Naive thymus-derived CD4-positive, alpha-beta T cell (primary cell): ENCODE data around the gene RDH11. TPM values are rescaled to one million over a fixed set of nuclear protein-coding genes. Genes with fewer than 3 reads are reported as not detected.

Experiments used
- ATAC-seq: fragments of 150-1000 bp; cut with Tn5 transposase; 2 replicates; pipeline ENCODE4 v1.10.0; 2021; ENCODE audit warnings: mild to moderate bottlenecking, moderate library complexity
- CTCF ChIA-PET: fragments of 350-600 bp; sonication (Branson Sonifier 250); formaldehyde crosslinking; loops from one replicate; lab custom pipeline; 2021; ENCODE audit warnings: antibody characterized with exemption; lab: Charles Lee
- POLR2A ChIA-PET: fragments of 350-600 bp; sonication (Branson Sonifier 250); formaldehyde crosslinking; loops from one replicate; lab custom pipeline; 2021; ENCODE audit warnings: antibody characterized with exemption, inconsistent platforms; lab: Charles Lee
- DNase-seq, 9 donors: peaks; one replicate each; pipeline versions ENCODE4 v3.0.0 to v3.0.0-alpha.2; 2020 to 2022; ENCODE audit warnings: mixed read lengths in 1 of 9
- H3K27ac ChIP-seq: one replicate; pipeline ENCODE4 v1.7.0; 2013; ENCODE audit warnings: mild to moderate bottlenecking, low read depth, low read length, moderate library complexity
- H3K27me3 ChIP-seq, 2 donors: one replicate each; pipeline ENCODE4 v1.7.0; 2013; ENCODE audit warnings: low read length in 2 of 2, mild to moderate bottlenecking in 2 of 2, moderate library complexity in 2 of 2; ENCODE audit not compliant: control insufficient read depth in 2 of 2, insufficient read depth in 2 of 2
- H3K36me3 ChIP-seq, 3 experiments: 1 replicate in 2 of 3; 2 replicates in 1 of 3; pipeline ENCODE4 v1.7.0; 2013; ENCODE audit warnings: low read length in 3 of 3, mild to moderate bottlenecking in 3 of 3, moderate library complexity in 1 of 3; ENCODE audit not compliant: insufficient read depth in 3 of 3, control insufficient read depth in 2 of 3
- H3K4me1 ChIP-seq, 2 donors: one replicate each; pipeline ENCODE4 v1.7.0; 2013; ENCODE audit warnings: low read length in 2 of 2, mild to moderate bottlenecking in 2 of 2, moderate library complexity in 1 of 2; ENCODE audit not compliant: control insufficient read depth in 2 of 2, insufficient read depth in 2 of 2
- H3K4me3 ChIP-seq: 2 replicates; pipeline ENCODE4 v1.7.0; 2013; ENCODE audit warnings: mild to moderate bottlenecking, low read length
- H3K9me3 ChIP-seq, 3 experiments: 1 replicate in 2 of 3; 2 replicates in 1 of 3; pipeline ENCODE4 v1.7.0; 2013; ENCODE audit warnings: low read length in 3 of 3; ENCODE audit not compliant: control insufficient read depth in 2 of 3
- H3K27ac Mint-ChIP-seq, 9 donors: one replicate each; pipeline ENCODE4 v1.8.0; 2020 to 2022; ENCODE audit warnings: mixed read lengths in 9 of 9, mild to moderate bottlenecking in 8 of 9, moderate library complexity in 5 of 9, inconsistent platforms in 2 of 9
- H3K27me3 Mint-ChIP-seq, 5 donors: one replicate each; pipeline ENCODE4 v1.8.0; 2021 to 2022; ENCODE audit warnings: mixed read lengths in 5 of 5, mild to moderate bottlenecking in 1 of 5
- H3K36me3 Mint-ChIP-seq, 5 donors: one replicate each; pipeline ENCODE4 v1.8.0; 2020 to 2022; ENCODE audit warnings: mixed read lengths in 5 of 5, mild to moderate bottlenecking in 3 of 5, inconsistent platforms in 1 of 5
- H3K4me1 Mint-ChIP-seq, 7 donors: one replicate each; pipeline ENCODE4 v1.8.0; 2020 to 2022; ENCODE audit warnings: mixed read lengths in 7 of 7, mild to moderate bottlenecking in 3 of 7, inconsistent platforms in 1 of 7
- H3K4me3 Mint-ChIP-seq, 10 donors: one replicate each; pipeline ENCODE4 v1.8.0; 2020 to 2022; ENCODE audit warnings: mild to moderate bottlenecking in 10 of 10, mixed read lengths in 10 of 10, moderate library complexity in 6 of 10, inconsistent platforms in 2 of 10
- H3K9me3 Mint-ChIP-seq, 11 donors: one replicate each; pipeline ENCODE4 v1.8.0; 2020 to 2022; ENCODE audit warnings: mixed read lengths in 11 of 11, mild to moderate bottlenecking in 4 of 11, inconsistent platforms in 1 of 11, moderate library complexity in 1 of 11
- intact Hi-C, 2 donors: fragments of 100-400 bp; cut with micrococcal nuclease; formaldehyde crosslinking; loops; one replicate each; pipeline ENCODE4 v1.15.1; 2023
- polyA plus RNA-seq, 2 donors: library from polyadenylated mRNA; unstranded; fragments of 300-500 nt; fragmentation: Illumina TruSeq; gene quantifications; one replicate each; pipeline ENCODE4 v1.2.3, GENCODE V29; 2021
- total RNA-seq, 6 experiments: library from RNA in 5 of 6; stranded (reverse) in 5 of 6; gene quantifications; 1 replicate in 5 of 6; 2 replicates in 1 of 6; pipeline ENCODE4 v1.2.3 and lab custom pipeline; 2021 to 2026

Gene RDH11
- total and polyA plus RNA-seq, 7 experiments from 2014 or later = 22.3 to 96.8 (median 43.3) TPM

GRCh38 chr14:67734675-67735074 lies 39.1 kb upstream of the RDH11 start:
- ChIA-PET CTCF (no interaction called here), POLR2A (no interaction called here)
- no peak overlapping the region for H3K4me3 Mint-ChIP-seq
- Histone ChIP-seq H3K9me3 (no peaks in the 10 kb centered on the region), H3K4me3 (no peak overlapping the region), H3K36me3 (no peaks in the 10 kb centered on the region), H3K4me1 (no peaks in the 10 kb centered on the region), H3K27me3 (no peaks in the 10 kb centered on the region), H3K27ac (no peak overlapping the region)
- peaks cover 0 to 10% (median 0%) of the 10 kb centered on the region in 5 donors for H3K27me3 Mint-ChIP-seq
- no peak overlapping the region for H3K27ac Mint-ChIP-seq
- H3K36me3 Mint-ChIP-seq = peaks cover 0 to 6% (median 0%) of the 10 kb centered on the region in 5 donors
- intact Hi-C loops = no loop called here
- peaks cover 0 to 2% (median 0%) of the 10 kb centered on the region in 7 donors for H3K4me1 Mint-ChIP-seq
- DNase-seq (no peak), ATAC-seq (no peak)
- no peaks in the 10 kb centered on the region for H3K9me3 Mint-ChIP-seq

GRCh38 chr14:67733616-67734015 lies 38.1 kb upstream of the RDH11 start:
- intact Hi-C loops = no loop called here
- peaks cover 0 to 6% (median 0%) of the 10 kb centered on the region in 5 donors for H3K36me3 Mint-ChIP-seq

GRCh38 chr14:67729072-67729885 lies 33.7 kb upstream of the RDH11 start:
- Histone ChIP-seq H3K27ac (no peak overlapping the region), H3K27me3 (no peaks in the 10 kb centered on the region), H3K4me3 (no peak overlapping the region), H3K9me3 (no peaks in the 10 kb centered on the region), H3K4me1 (no peaks in the 10 kb centered on the region), H3K36me3 (no peaks in the 10 kb centered on the region)
- ChIA-PET CTCF (no interaction called here), POLR2A (no interaction called here)
- no peaks in the 10 kb centered on the region for H3K4me1 Mint-ChIP-seq
- H3K36me3 Mint-ChIP-seq = peaks cover 0 to 14% (median 5%) of the 10 kb centered on the region in 5 donors
- intact Hi-C loops = no loop called here
- DNase-seq = no peak
- no peak overlapping the region for H3K27ac Mint-ChIP-seq
- H3K4me3 Mint-ChIP-seq = no peak overlapping the region
- H3K9me3 Mint-ChIP-seq = no peaks in the 10 kb centered on the region
- no peak for ATAC-seq
- peaks cover 1 to 18% (median 13%) of the 10 kb centered on the region in 5 donors for H3K27me3 Mint-ChIP-seq

More at GRCh38 chr14:67733616-67734015, 38.1 kb upstream of the RDH11 start:
- H3K27me3 Mint-ChIP-seq = peaks cover 0 to 8% (median 0%) of the 10 kb centered on the region in 5 donors
- no peaks in the 10 kb centered on the region for H3K4me1 ChIP-seq
- no peaks in the 10 kb centered on the region for H3K9me3 Mint-ChIP-seq
- no peak overlapping the region for H3K27ac ChIP-seq
- no peak overlapping the region for H3K4me3 ChIP-seq
- H3K4me1 Mint-ChIP-seq = no peaks in the 10 kb centered on the region
- no peak overlapping the region for H3K4me3 Mint-ChIP-seq
- ChIA-PET CTCF (no interaction called here), POLR2A (no interaction called here)
- H3K36me3 ChIP-seq = no peaks in the 10 kb centered on the region
- no peak for DNase-seq
- H3K27me3 ChIP-seq = no peaks in the 10 kb centered on the region
- no peak overlapping the region for H3K27ac Mint-ChIP-seq
- no peaks in the 10 kb centered on the region for H3K9me3 ChIP-seq
- ATAC-seq = no peak

GRCh38 chr14:67728258-67728657 lies 32.7 kb upstream of the RDH11 start:
- Mint-ChIP-seq H3K4me1 (no peaks in the 10 kb centered on the region), H3K27ac (no peak overlapping the region), H3K27me3 (peaks cover 5 to 29% (median 21%) of the 10 kb centered on the region in 5 donors), H3K9me3 (peaks cover 0 to 3% (median 0%) of the 10 kb centered on the region in 11 donors), H3K4me3 (no peak overlapping the region), H3K36me3 (peaks cover 0 to 14% (median 5%) of the 10 kb centered on the region in 5 donors)
- Histone ChIP-seq H3K27me3 (peaks cover 0 to 3% of the 10 kb centered on the region in 2 donors), H3K9me3 (no peaks in the 10 kb centered on the region), H3K36me3 (no peaks in the 10 kb centered on the region), H3K4me3 (no peak overlapping the region), H3K27ac (no peak overlapping the region), H3K4me1 (no peaks in the 10 kb centered on the region)
- intact Hi-C loops = no loop called here
- ChIA-PET CTCF (no interaction called here), POLR2A (no interaction called here)
- no peak for DNase-seq
- no peak for ATAC-seq

GRCh38 chr14:67727361-67727760 lies 31.8 kb upstream of the RDH11 start:
- ChIA-PET CTCF (no interaction called here), POLR2A (no interaction called here)
- no peak overlapping the region for H3K4me3 Mint-ChIP-seq
- H3K9me3 ChIP-seq = no peaks in the 10 kb centered on the region
- ATAC-seq (no peak), DNase-seq (no peak)
- no peak overlapping the region for H3K27ac Mint-ChIP-seq
- H3K4me3 ChIP-seq = no peak overlapping the region
- H3K27me3 ChIP-seq = peaks cover 0 to 4% of the 10 kb centered on the region in 2 donors
- H3K9me3 Mint-ChIP-seq = peaks cover 0 to 3% (median 0%) of the 10 kb centered on the region in 11 donors
- H3K36me3 Mint-ChIP-seq = peaks cover 0 to 14% (median 5%) of the 10 kb centered on the region in 5 donors
- H3K4me1 Mint-ChIP-seq = peaks cover 0 to 5% (median 3%) of the 10 kb centered on the region in 7 donors
- peaks cover 14 to 36% (median 28%) of the 10 kb centered on the region in 5 donors for H3K27me3 Mint-ChIP-seq
- intact Hi-C loops = no loop called here
- no peaks in the 10 kb centered on the region for H3K36me3 ChIP-seq
- H3K4me1 ChIP-seq = no peaks in the 10 kb centered on the region
- no peak overlapping the region for H3K27ac ChIP-seq

GRCh38 chr14:67725171-67725570 lies 29.6 kb upstream of the RDH11 start:
- Histone ChIP-seq H3K9me3 (no peaks in the 10 kb centered on the region), H3K4me3 (no peak overlapping the region), H3K27ac (no peak overlapping the region), H3K4me1 (no peaks in the 10 kb centered on the region), H3K36me3 (no peaks in the 10 kb centered on the region), H3K27me3 (peaks cover 0 to 9% of the 10 kb centered on the region in 2 donors)
- Mint-ChIP-seq H3K36me3 (peaks cover 0 to 14% (median 5%) of the 10 kb centered on the region in 5 donors), H3K27me3 (peaks cover 31 to 52% (median 42%) of the 10 kb centered on the region in 5 donors), H3K9me3 (peaks cover 0 to 3% (median 0%) of the 10 kb centered on the region in 11 donors), H3K4me1 (peaks cover 0 to 6% (median 3%) of the 10 kb centered on the region in 7 donors), H3K4me3 (no peak overlapping the region), H3K27ac (no peak overlapping the region)
- CTCF ChIA-PET = no interaction called here
- POLR2A ChIA-PET = no interaction called here
- ATAC-seq (no peak), DNase-seq (no peak)
- intact Hi-C loops = no loop called here
